NT2/D1 (cell line): ENCODE measurements around the gene COL20A1.

Experiments
- SUZ12 ChIP-seq: IDR thresholded peaks from 2 replicates; pipeline ENCODE4 v1.6.1; 2011; ENCODE audit not compliant: insufficient read length, insufficient read depth; ENCODE audit errors: extremely low read depth
- YY1 ChIP-seq: IDR thresholded peaks from 2 replicates; pipeline ENCODE4 v1.6.1; 2011; ENCODE audit not compliant: insufficient read length, insufficient read depth
- ZNF274 ChIP-seq: IDR thresholded peaks from 2 replicates; pipeline ENCODE4 v1.6.1; 2011; ENCODE audit warnings: mild to moderate bottlenecking, low read depth, low read length

- TF ChIP-seq YY1 (no peak), ZNF274 (no peak), SUZ12 (no peak)
These were observed 66.4 kb downstream of the COL20A1 start for GRCh38 chr20:63359164-63359934.
